Mucosa of descending colon (tissue), 3 donors: ENCODE measurements around the gene LIN7B. TPM values are rescaled to one million over a fixed set of nuclear protein-coding genes. Genes with fewer than 3 reads are reported as not detected.

ENCODE experiments used
- ATAC-seq: fragments of 200-7000 bp; cut with Tn5 transposase; one replicate; pipeline ENCODE4 v1.9.1; 2020; ENCODE audit warnings: mild to moderate bottlenecking, moderate library complexity
- DNase-seq, 3 donors: peaks; one replicate each; pipeline ENCODE4 v3.0.0-alpha.2; 2020
- H3K36me3 ChIP-seq: fragments of 200-600 bp; one replicate; pipeline ENCODE4 v1.8.0; 2021; ENCODE audit warnings: low read depth, mild to moderate bottlenecking
- H3K4me1 ChIP-seq: fragments of 200-600 bp; one replicate; pipeline ENCODE4 v1.8.0; 2021; ENCODE audit warnings: low read depth, mild to moderate bottlenecking
- H3K4me3 ChIP-seq: fragments of 200-600 bp; one replicate; pipeline ENCODE4 v1.8.0; 2021; ENCODE audit warnings: mild to moderate bottlenecking
- H3K9me3 ChIP-seq: fragments of 200-600 bp; one replicate; pipeline ENCODE4 v1.8.0; 2021; ENCODE audit warnings: mild to moderate bottlenecking
- CTCF ChIP-seq: fragments of 200-600 bp; IDR thresholded peaks from one replicate; pipeline ENCODE4 v1.8.0; 2022; ENCODE audit warnings: antibody characterized with exemption, mild to moderate bottlenecking
- intact Hi-C, 2 donors: fragments of 100-400 bp; cut with DNase I in 1 of 2; cut with micrococcal nuclease in 1 of 2; formaldehyde crosslinking; loops; one replicate each; pipeline versions ENCODE4 v1.11.0 to v1.11.1; 2022; cut with DNase I, micrococcal nuclease
- total RNA-seq, 3 donors: library from RNA; stranded (reverse); fragmentation: NEBNext Ultra II Directional in 2 of 3; extraction: Animal tissue kit (Norgen Biotek cat#: 25700) in 2 of 3; gene quantifications; one replicate each; pipeline versions ENCODE4 v1.2.1 to v1.2.4, GENCODE V29; 2021 to 2023
- donor health status: DM: no; HTN: no; CAD: no; lungs with moderate emphysema.
- donor health status: DM: no; HTN: no; CAD: no.
- donor health status: DM: no; HTN: yes; CAD: no.

Gene LIN7B
- total RNA-seq, 3 donors from 2014 or later = 7.2 to 20.4 (median 11.7) TPM

GRCh38 chr19:49152119-49152550, 38.0 kb downstream of the LIN7B start:
- H3K4me3 ChIP-seq = no peak overlapping the region
- intact Hi-C loops = no loop called here
- no peaks in the 10 kb centered on the region for H3K36me3 ChIP-seq
- TF ChIP-seq CTCF = no peak
- ATAC-seq = no peak
- DNase-seq = no peak
- H3K4me1 ChIP-seq = peaks cover 12% of the 10 kb centered on the region
- H3K9me3 ChIP-seq = no peaks in the 10 kb centered on the region

- no peak overlapping the region for H3K4me3 ChIP-seq
- no peak for TF ChIP-seq CTCF
- H3K9me3 ChIP-seq = no peaks in the 10 kb centered on the region
- H3K4me1 ChIP-seq = peaks cover 12% of the 10 kb centered on the region
- DNase-seq = no peak
- intact Hi-C loops = no loop called here
- H3K36me3 ChIP-seq = no peaks in the 10 kb centered on the region
- no peak for ATAC-seq
Observed at GRCh38 chr19:49153167-49153809, 39.1 kb downstream of the LIN7B start.

- H3K4me1 ChIP-seq = peaks cover 9% of the 10 kb centered on the region
- no peak for ATAC-seq
- intact Hi-C loops = no loop called here
- no peaks in the 10 kb centered on the region for H3K36me3 ChIP-seq
- TF ChIP-seq CTCF = no peak
- DNase-seq = no peak
- H3K9me3 ChIP-seq = no peaks in the 10 kb centered on the region
- no peak overlapping the region for H3K4me3 ChIP-seq
Observed at GRCh38 chr19:49154279-49154678, 40.1 kb downstream of the LIN7B start.

- DNase-seq = no peak
Observed at GRCh38 chr19:49155005-49155819, 41.0 kb downstream of the LIN7B start, which contains the start of gene HRC. TSS of gene HRC (minus strand) at chr19:49155396. CDS start at chr19:49155237, 159 bp downstream.

GRCh38 chr19:49155820-49156346, 41.7 kb downstream of the LIN7B start:
- Histone ChIP-seq H3K9me3 (no peaks in the 10 kb centered on the region), H3K36me3 (no peaks in the 10 kb centered on the region), H3K4me3 (no peak overlapping the region), H3K4me1 (peaks cover 24% of the 10 kb centered on the region)
- no peak for DNase-seq
- intact Hi-C loops = no loop called here
- no peak for ATAC-seq
- TF ChIP-seq CTCF = no peak

More at GRCh38 chr19:49155005-49155819, 41.0 kb downstream of the LIN7B start, which contains the start of gene HRC:
- no peaks in the 10 kb centered on the region for H3K36me3 ChIP-seq
- H3K4me1 ChIP-seq = peaks cover 17% of the 10 kb centered on the region
- intact Hi-C loops = no loop called here
- ATAC-seq = no peak
- H3K9me3 ChIP-seq = no peaks in the 10 kb centered on the region
- H3K4me3 ChIP-seq = no peak within 1 kb of the TSS
- TF ChIP-seq CTCF = no peak
